SK-N-SH (cell line): ENCODE measurements around the gene NEU4.

ENCODE experiments used
- CHD2 ChIP-seq: fragments of 150-350 bp; IDR thresholded peaks from 2 replicates; pipeline ENCODE4 v1.6.1; 2018; ENCODE audit warnings: low read length; ENCODE audit not compliant: partially characterized antibody
- EP300 ChIP-seq, 2 experiments: IDR thresholded peaks; 2 replicates each; pipeline versions ENCODE4 v1.4.0 to v1.6.1; 2012; ENCODE audit warnings: borderline replicate concordance in 1 of 2, low read depth in 1 of 2, low read length in 1 of 2
- FOXM1 ChIP-seq: IDR thresholded peaks from 2 replicates; pipeline ENCODE4 v1.4.0; 2012; ENCODE audit warnings: low read depth, mild to moderate bottlenecking
- MAX ChIP-seq: IDR thresholded peaks from 2 replicates; pipeline ENCODE4 v1.4.0; 2012; ENCODE audit warnings: low read depth
- MEF2A ChIP-seq: IDR thresholded peaks from 2 replicates; pipeline ENCODE4 v1.4.0; 2012; ENCODE audit warnings: low read depth, borderline replicate concordance
- SIN3A ChIP-seq: IDR thresholded peaks from 2 replicates; pipeline ENCODE4 v1.6.1; 2012; ENCODE audit warnings: low read depth, mild to moderate bottlenecking, low read length, moderate library complexity, borderline replicate concordance
- USF1 ChIP-seq: IDR thresholded peaks from 2 replicates; pipeline ENCODE4 v1.4.0; 2012; ENCODE audit warnings: low read depth, borderline replicate concordance
- USF2 ChIP-seq: fragments of 150-350 bp; IDR thresholded peaks from 2 replicates; pipeline ENCODE4 v1.6.1; 2017; ENCODE audit warnings: antibody characterized with exemption, low read length, low read depth, borderline replicate concordance
- TF ChIP-seq, protein P1 (sequence below): fragments of 200-600 bp; sonication (generic); IDR thresholded peaks from 2 replicates; pipeline ENCODE4 v1.6.1; 2017; ENCODE audit warnings: antibody characterized with exemption, mild to moderate bottlenecking, moderate library complexity
- TF ChIP-seq, protein P2 (sequence below): IDR thresholded peaks from 2 replicates; pipeline ENCODE4 v1.4.0; 2012; ENCODE audit warnings: low read depth, borderline replicate concordance

DNA sequence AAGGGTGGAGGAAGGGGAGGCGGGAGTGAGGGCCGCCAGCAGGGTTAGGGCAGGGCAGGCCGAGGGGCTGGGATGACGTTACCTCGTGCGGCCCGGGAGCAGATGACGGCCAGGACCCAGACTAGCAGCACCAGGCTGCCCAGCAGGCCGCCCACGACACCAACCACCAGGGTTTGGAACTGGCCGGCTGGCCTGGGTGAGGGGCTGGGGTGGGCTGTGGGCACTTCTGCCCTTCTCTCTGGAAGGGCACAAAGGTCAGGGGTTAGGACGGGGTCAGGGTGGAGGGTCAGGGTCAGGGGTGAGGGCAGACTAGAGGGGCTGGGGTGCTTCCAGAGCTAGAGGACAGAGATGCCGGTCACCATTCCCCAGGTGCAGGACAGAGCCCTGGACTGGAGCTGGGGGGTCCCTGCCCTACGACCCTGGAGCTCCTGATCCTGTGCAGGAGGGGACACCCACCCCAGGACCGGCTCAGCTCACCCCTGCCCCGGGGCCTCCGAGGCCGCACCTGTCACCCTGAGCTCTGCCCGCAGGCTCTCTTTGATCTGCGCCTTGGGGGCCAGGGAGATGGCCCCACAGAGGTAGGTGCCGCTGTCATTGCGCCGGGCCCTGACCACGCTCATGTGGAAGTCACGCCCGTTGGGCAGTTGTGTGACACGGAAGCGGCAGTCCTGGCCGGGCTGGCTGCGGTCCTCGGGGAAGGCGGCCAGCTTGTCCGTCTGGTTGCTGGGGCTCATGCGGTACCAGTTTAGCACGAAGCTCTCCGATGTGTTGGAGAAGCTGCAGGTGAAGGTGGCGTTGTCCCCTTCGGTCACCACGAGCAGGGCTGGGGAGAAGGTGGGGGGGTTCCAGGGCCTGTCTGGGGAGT lies 43.4 kb downstream of the NEU4 start:
- TF ChIP-seq MAX, result no peak
- TF ChIP-seq, protein P1, sequence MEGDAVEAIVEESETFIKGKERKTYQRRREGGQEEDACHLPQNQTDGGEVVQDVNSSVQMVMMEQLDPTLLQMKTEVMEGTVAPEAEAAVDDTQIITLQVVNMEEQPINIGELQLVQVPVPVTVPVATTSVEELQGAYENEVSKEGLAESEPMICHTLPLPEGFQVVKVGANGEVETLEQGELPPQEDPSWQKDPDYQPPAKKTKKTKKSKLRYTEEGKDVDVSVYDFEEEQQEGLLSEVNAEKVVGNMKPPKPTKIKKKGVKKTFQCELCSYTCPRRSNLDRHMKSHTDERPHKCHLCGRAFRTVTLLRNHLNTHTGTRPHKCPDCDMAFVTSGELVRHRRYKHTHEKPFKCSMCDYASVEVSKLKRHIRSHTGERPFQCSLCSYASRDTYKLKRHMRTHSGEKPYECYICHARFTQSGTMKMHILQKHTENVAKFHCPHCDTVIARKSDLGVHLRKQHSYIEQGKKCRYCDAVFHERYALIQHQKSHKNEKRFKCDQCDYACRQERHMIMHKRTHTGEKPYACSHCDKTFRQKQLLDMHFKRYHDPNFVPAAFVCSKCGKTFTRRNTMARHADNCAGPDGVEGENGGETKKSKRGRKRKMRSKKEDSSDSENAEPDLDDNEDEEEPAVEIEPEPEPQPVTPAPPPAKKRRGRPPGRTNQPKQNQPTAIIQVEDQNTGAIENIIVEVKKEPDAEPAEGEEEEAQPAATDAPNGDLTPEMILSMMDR, result no peak
- TF ChIP-seq SIN3A, result no peak
- TF ChIP-seq EP300 (IDR thresholded peaks at IDR 0.05; ENCODE audit: borderline replicate concordance in 1 of 2, low read depth in 1 of 2, low read length in 1 of 2), result no peak
- TF ChIP-seq USF1, result no peak
- no peak for TF ChIP-seq FOXM1
- no peak for TF ChIP-seq CHD2
- no peak for TF ChIP-seq USF2
- TF ChIP-seq, protein P2, sequence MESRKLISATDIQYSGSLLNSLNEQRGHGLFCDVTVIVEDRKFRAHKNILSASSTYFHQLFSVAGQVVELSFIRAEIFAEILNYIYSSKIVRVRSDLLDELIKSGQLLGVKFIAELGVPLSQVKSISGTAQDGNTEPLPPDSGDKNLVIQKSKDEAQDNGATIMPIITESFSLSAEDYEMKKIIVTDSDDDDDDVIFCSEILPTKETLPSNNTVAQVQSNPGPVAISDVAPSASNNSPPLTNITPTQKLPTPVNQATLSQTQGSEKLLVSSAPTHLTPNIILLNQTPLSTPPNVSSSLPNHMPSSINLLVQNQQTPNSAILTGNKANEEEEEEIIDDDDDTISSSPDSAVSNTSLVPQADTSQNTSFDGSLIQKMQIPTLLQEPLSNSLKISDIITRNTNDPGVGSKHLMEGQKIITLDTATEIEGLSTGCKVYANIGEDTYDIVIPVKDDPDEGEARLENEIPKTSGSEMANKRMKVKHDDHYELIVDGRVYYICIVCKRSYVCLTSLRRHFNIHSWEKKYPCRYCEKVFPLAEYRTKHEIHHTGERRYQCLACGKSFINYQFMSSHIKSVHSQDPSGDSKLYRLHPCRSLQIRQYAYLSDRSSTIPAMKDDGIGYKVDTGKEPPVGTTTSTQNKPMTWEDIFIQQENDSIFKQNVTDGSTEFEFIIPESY, result no peak
- no peak for TF ChIP-seq MEF2A
